GM12872 (cell line): ENCODE results near the gene AHR.

Experiments used
- CTCF ChIP-seq: IDR thresholded peaks from 3 replicates; pipeline ENCODE4 v1.5.1; 2011; ENCODE audit warnings: low read depth, mild to moderate bottlenecking, low read length, moderate library complexity; ENCODE audit not compliant: insufficient read depth

AHR gene

GRCh38 chr7:17298102-17298839 is at the start of gene AHR:
Gene AHR (plus strand): TSS chr7:17298652. CDS start chr7:17299265, 613 bp downstream.
- TF ChIP-seq CTCF, result no peak

GRCh38 chr7:17253885-17254284 is 44.6 kb upstream of the AHR start:
- no peak for TF ChIP-seq CTCF

GRCh38 chr7:17255926-17256325 is 42.5 kb upstream of the AHR start:
- no peak for TF ChIP-seq CTCF

- no peak for TF ChIP-seq CTCF
These were observed 42.1 kb upstream of the AHR start for GRCh38 chr7:17256375-17256774.

GRCh38 chr7:17266565-17266964 is 31.9 kb upstream of the AHR start:
- no peak for TF ChIP-seq CTCF

- TF ChIP-seq CTCF, result no peak
These were observed 28.9 kb upstream of the AHR start for GRCh38 chr7:17269341-17270221.

- TF ChIP-seq CTCF, result no peak
These were observed 23.8 kb upstream of the AHR start for GRCh38 chr7:17274551-17275245.
